Activated CD8-positive, alpha-beta memory T cell treated with anti-CD3 and anti-CD28 coated beads, Interleukin-2, amount 10 ng/mL, durations not matched to agents 7 days and 5 days (primary cell): Measurements from ENCODE around the gene TMEM158. TPM values are rescaled to one million over a fixed set of nuclear protein-coding genes. Genes with fewer than 3 reads are reported as not detected.
A peak's percentile ranks its signal among the peaks of the same experiment; 100 is the strongest.

Experiments
- ATAC-seq: fragments of 150-1000 bp; cut with Tn5 transposase; one replicate; pipeline ENCODE4 v1.10.0; 2021; ENCODE audit warnings: moderate library complexity
- CTCF ChIA-PET: fragments of 350-600 bp; sonication (Branson Sonifier 250); formaldehyde crosslinking; loops from one replicate; lab custom pipeline; 2021; ENCODE audit warnings: antibody characterized with exemption; lab: Charles Lee
- DNase-seq: peaks from one replicate; pipeline ENCODE4 v3.0.0-alpha.2; 2020
- H3K27ac Mint-ChIP-seq: one replicate; pipeline ENCODE4 v1.8.0; 2021; ENCODE audit warnings: mild to moderate bottlenecking, mixed read lengths
- H3K27me3 Mint-ChIP-seq: one replicate; pipeline ENCODE4 v1.8.0; 2021; ENCODE audit warnings: mixed read lengths
- H3K36me3 Mint-ChIP-seq: one replicate; pipeline ENCODE4 v1.8.0; 2021; ENCODE audit warnings: mild to moderate bottlenecking, mixed read lengths
- H3K4me1 Mint-ChIP-seq: one replicate; pipeline ENCODE4 v1.8.0; 2021; ENCODE audit warnings: mixed read lengths
- H3K4me3 Mint-ChIP-seq: one replicate; pipeline ENCODE4 v1.8.0; 2021; ENCODE audit warnings: mild to moderate bottlenecking, moderate library complexity, mixed read lengths
- H3K9me3 Mint-ChIP-seq: one replicate; pipeline ENCODE4 v1.8.0; 2022; ENCODE audit warnings: low read depth, mixed read lengths
- total RNA-seq, 2 experiments: library from RNA; stranded (reverse); gene quantifications; one replicate each; pipeline ENCODE4 v1.2.3, GENCODE V29; 2021

The TMEM158 gene
- total RNA-seq, 2 experiments from 2014 or later: 0.15 to 0.35 TPM

DNA sequence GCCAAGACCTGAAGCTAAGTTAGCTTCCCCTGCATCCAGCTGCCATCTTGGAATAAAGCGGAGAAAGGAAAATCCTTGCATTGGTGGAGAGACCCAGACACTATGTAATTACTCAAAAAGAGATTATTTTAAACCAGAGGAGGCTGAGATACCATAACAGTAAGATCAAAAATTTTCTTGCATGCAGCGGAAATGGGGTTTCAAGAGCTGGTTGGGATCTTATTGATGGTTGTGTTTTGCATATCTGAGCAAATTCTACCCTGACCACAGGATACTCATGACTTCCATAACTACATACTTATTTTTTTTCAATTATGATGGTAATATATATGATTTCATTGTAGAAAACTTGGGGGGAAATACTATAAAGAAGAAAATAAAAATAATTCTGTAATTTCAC is 17.5 kb downstream of the TMEM158 start:
- CTCF ChIA-PET: interaction anchor here (0.6 to 9.1 kb wide), 6 partner anchors 10 to 170 kb away, joined by 3 to 296 read pairs (median 6); no protein-coding TSS in a partner anchor
- peaks cover 44% of the 10 kb centered on the region for H3K27me3 Mint-ChIP-seq
- no peaks in the 10 kb centered on the region for H3K36me3 Mint-ChIP-seq
- no peak overlapping the region for H3K27ac Mint-ChIP-seq
- ATAC-seq (peak; percentile 51), DNase-seq (peak; percentile 50)
- H3K4me1 Mint-ChIP-seq: peaks cover 27% of the 10 kb centered on the region
- no peaks in the 10 kb centered on the region for H3K9me3 Mint-ChIP-seq
- no peak overlapping the region for H3K4me3 Mint-ChIP-seq

DNA sequence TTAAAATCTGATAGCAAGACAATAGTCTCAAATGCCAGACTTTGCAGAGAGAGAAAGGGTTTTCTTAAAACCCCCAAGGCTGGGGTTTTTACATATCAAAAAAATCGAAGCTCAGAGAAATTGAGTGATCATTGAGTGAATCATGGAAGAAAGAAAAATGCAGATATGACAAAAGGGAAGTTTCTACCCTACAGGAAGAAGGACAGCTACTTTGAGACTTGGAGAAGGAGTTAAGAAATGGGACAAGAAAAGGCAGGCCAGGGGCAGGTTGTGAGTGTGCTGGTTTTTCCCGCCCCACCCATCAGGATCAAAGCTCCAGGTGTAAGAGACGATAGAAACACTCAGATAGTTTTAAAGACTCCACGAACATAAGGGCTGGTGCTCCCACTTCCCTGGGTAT is 18.6 kb downstream of the TMEM158 start:
- CTCF ChIA-PET: interaction anchor here (9.1 kb wide), 1 partner anchor 168 kb away, joined by 296 read pairs; no protein-coding TSS in a partner anchor
- H3K4me3 Mint-ChIP-seq: no peak overlapping the region
- no peaks in the 10 kb centered on the region for H3K36me3 Mint-ChIP-seq
- H3K9me3 Mint-ChIP-seq: no peaks in the 10 kb centered on the region
- ATAC-seq (no peak), DNase-seq (no peak)
- no peak overlapping the region for H3K27ac Mint-ChIP-seq
- peaks cover 50% of the 10 kb centered on the region for H3K27me3 Mint-ChIP-seq
- peaks cover 27% of the 10 kb centered on the region for H3K4me1 Mint-ChIP-seq

DNA sequence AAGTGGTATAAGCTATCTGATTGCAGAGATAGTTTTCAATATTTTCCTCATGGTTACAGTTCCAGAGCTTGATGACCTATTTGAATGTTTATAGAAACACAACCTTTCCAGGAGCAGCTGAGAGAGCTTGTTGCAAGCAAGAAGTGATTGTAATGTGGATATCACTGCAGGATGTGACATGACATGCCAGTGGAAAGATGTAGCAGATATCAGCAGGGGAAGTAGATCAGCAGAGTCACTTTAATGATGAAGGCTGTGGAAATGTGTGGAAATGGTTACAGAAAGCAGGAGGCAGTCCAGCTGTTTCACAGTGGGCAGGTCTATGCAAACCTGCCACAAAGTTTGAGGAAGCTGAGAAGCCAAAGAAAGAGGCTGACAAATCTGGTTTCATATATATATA is 21.0 kb downstream of the TMEM158 start:
- CTCF ChIA-PET: interaction anchor here (1.3 to 9.1 kb wide), 2 partner anchors 10 to 166 kb away, joined by 4 to 296 read pairs; no protein-coding TSS in a partner anchor
- Mint-ChIP-seq H3K27ac (no peak overlapping the region), H3K4me3 (no peak overlapping the region), H3K9me3 (no peaks in the 10 kb centered on the region), H3K4me1 (peaks cover 22% of the 10 kb centered on the region), H3K36me3 (no peaks in the 10 kb centered on the region), H3K27me3 (peaks cover 53% of the 10 kb centered on the region)
- ATAC-seq (no peak), DNase-seq (no peak)

DNA sequence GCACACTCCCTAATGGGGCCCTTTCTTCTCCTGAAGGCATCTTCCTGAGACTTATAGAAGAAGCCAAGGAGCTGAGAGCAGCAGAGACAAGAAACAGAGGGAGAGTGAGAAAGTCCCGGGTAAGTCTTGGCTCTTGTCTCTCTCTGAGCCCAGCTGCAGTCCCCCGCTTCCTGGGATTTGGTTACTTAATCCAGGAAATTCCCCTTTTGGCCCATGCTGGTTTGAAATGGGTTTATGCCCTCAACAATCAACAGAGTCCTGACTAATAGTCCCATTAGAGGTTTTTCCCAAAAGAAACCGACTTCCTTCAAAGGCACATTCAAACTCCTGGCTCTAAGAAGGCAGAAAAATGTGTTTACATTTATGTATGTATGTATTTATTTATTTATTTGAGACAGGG is 22.0 kb downstream of the TMEM158 start:
- no peaks in the 10 kb centered on the region for H3K9me3 Mint-ChIP-seq
- no peak overlapping the region for H3K4me3 Mint-ChIP-seq
- H3K4me1 Mint-ChIP-seq: peaks cover 19% of the 10 kb centered on the region
- CTCF ChIA-PET: interaction anchor here (9.1 kb wide), 1 partner anchor 165 kb away, joined by 296 read pairs; no protein-coding TSS in a partner anchor
- peaks cover 55% of the 10 kb centered on the region for H3K27me3 Mint-ChIP-seq
- ATAC-seq (no peak), DNase-seq (no peak)
- no peak overlapping the region for H3K27ac Mint-ChIP-seq
- H3K36me3 Mint-ChIP-seq: no peaks in the 10 kb centered on the region

DNA sequence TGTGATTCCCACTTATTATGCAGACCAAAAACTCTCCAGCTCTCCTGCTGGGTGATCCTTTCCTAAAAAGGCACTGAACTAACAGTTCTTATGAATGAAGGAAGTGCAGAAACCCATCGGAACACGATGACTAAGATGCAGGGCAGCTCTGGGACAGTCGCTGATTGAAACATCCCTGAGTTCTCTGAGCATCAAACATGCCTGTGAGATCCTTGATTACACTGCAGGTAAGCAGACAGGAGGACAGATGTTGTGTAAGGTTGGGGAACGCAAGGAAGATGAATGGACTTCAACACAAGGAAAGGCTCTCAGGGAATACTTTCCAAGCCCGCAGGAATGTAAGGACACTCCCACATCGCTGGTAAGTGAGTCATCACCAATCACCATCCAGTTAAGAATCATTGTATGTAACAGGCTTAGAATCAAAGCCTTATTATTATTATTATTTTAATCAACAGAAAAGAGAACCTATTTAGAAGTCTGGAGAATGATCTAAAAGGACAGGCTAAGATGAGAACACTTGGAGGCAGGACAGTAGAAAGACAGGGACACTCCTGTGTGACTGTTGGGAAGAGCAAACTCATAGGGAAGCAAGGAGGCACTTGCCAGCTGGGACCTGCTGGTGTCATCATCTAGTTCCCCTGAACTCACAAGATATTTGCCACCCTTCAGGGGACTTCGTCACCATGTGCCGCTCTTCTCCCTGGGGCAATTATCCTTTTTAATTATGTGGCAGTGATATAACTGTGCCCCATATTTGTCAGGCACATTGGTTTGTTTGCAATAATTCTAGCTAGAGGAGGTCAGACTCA is 26.0 kb downstream of the TMEM158 start:
- H3K36me3 Mint-ChIP-seq: no peaks in the 10 kb centered on the region
- peaks cover under 1% of the 10 kb centered on the region for H3K4me1 Mint-ChIP-seq
- no peaks in the 10 kb centered on the region for H3K9me3 Mint-ChIP-seq
- ATAC-seq (no peak), DNase-seq (no peak)
- H3K27ac Mint-ChIP-seq: no peak overlapping the region
- H3K27me3 Mint-ChIP-seq: peaks cover 81% of the 10 kb centered on the region
- no peak overlapping the region for H3K4me3 Mint-ChIP-seq
- CTCF ChIA-PET: interaction anchor here (2.6 kb wide), 1 partner anchor 10 kb away, joined by 15 read pairs; no protein-coding TSS in a partner anchor

DNA sequence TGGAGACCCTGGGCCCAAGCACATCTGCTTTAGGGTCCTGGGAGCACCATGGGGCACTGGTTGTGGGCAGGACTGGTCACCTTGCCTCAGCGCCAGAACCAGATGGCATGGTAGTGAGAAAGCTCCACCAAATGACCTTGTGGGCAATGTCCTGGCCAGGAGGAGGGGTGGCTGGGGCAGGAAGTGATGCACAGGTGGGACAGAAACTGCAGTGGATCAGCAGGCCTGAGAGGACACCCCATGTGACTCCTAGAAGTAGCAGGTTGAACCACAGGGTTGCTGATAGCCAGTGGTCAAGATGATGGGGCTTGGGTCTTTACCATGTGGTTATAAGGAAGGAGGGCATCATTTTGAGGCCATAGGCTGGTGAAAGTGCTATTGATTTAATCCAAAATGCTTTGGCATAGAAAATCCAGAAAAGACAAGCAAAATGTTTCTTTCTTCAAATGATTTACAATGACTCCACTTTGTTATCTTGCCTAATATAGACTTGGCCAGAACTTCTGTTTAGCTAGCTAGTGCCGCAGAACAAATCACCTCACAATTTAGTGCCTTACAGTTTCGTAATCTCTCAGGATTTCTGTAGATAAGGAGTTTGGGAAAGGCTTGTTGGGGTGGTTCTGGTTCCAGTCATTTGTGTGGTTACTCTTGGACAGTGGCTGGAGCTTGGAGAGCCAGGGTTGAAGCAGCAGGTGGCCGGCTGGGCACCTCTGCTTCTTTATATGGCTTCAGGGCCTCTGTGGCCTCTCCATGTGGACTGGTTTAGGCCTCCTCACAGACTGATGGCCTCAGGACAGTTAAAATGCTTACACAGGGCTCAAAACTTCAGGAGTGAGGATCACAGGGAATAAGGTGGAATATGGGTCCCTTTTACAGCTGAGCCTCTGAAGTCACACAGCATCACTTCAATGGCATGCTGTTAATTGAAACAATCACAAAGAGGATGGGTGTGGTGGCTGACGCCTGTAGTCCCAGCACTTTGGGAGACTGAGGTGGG is 27.5 kb downstream of the TMEM158 start:
- H3K36me3 Mint-ChIP-seq: no peaks in the 10 kb centered on the region
- H3K4me3 Mint-ChIP-seq: no peak overlapping the region
- no peak overlapping the region for H3K27ac Mint-ChIP-seq
- H3K27me3 Mint-ChIP-seq: peaks cover 73% of the 10 kb centered on the region
- ATAC-seq: no peak
- H3K4me1 Mint-ChIP-seq: no peaks in the 10 kb centered on the region
- no peak for DNase-seq
- H3K9me3 Mint-ChIP-seq: no peaks in the 10 kb centered on the region
- CTCF ChIA-PET: interaction anchor here (1.2 to 2.6 kb wide), 2 partner anchors 10 to 11 kb away, joined by 3 to 15 read pairs; no protein-coding TSS in a partner anchor

DNA sequence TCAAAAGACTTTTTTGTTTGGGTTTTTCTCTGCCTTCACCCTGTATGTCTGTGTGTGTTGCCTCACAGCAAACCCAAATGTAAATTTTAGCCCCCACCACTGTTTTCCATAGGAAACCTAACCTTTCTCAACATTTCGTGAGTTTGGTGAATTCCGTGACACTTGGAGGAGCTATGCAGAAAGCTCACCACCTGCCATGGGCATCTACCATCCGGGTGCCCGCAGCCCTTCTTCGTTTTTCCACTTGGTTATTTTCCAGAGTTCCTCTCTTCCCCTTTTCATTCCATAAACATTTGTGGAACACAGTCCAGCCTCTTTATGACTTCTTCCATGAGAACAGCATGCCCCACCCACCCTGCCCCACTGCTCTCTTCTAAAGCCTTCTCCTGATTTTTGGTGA is 31.3 kb downstream of the TMEM158 start:
- Mint-ChIP-seq H3K9me3 (no peaks in the 10 kb centered on the region), H3K27ac (no peak overlapping the region), H3K4me3 (no peak overlapping the region), H3K4me1 (peaks cover 10% of the 10 kb centered on the region), H3K36me3 (no peaks in the 10 kb centered on the region), H3K27me3 (peaks cover 55% of the 10 kb centered on the region)
- DNase-seq (no peak), ATAC-seq (no peak)
- CTCF ChIA-PET: interaction anchor here (1.0 kb wide), 1 partner anchor 154 kb away, joined by 3 read pairs; no protein-coding TSS in a partner anchor

DNA sequence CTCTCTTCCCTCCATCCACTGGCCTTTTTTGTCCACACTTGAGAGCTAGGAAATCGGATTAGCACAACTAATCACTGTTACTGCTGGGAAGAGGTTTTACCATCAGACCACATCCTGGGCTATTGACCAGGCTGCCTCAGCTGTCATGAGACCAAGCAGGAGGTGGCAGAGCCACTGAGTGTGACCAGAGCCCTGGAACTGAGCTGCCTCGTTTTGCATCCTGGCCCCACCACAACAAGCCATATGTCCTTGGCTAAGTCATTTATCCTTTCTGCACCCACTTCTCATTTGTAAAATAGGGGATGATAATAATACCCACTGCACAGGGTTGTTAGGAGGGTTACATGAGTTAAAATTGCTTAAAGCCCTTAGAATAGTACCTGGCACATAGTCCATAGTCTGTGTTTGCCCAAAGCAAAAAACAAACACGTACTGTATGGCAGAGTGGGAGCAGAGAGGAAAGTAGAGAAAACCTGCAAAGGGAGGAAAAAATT is 34.1 kb downstream of the TMEM158 start:
- ATAC-seq (no peak), DNase-seq (peak; percentile 47)
- CTCF ChIA-PET: interaction anchor here (1.2 kb wide), 1 partner anchor 18 kb away, joined by 6 read pairs; no protein-coding TSS in a partner anchor
- H3K4me3 Mint-ChIP-seq: no peak overlapping the region
- no peak overlapping the region for H3K27ac Mint-ChIP-seq
- H3K36me3 Mint-ChIP-seq: no peaks in the 10 kb centered on the region
- H3K27me3 Mint-ChIP-seq: peaks cover 30% of the 10 kb centered on the region
- H3K4me1 Mint-ChIP-seq: peaks cover 30% of the 10 kb centered on the region
- no peaks in the 10 kb centered on the region for H3K9me3 Mint-ChIP-seq

DNA sequence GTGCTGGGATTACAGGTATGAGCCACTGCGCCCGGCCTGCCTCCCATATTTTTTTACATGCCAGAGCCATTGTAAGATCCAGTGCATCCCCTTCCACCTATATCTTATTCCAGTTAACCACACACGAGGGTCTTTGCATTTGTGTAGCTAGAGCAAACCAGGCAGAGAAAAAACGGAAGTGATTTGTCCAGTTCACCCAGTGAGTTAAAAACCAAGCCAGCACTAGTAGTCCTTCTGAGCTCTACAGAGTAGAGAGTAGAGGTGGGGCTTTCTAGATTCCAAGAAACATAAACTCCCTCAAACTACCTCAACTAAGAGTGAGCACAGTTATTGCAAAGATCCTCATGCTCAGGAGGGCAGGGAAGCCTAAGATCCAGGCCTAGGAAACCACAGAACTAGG is 34.7 kb downstream of the TMEM158 start:
- H3K27ac Mint-ChIP-seq: no peak overlapping the region
- DNase-seq (no peak), ATAC-seq (no peak)
- H3K4me1 Mint-ChIP-seq: peaks cover 35% of the 10 kb centered on the region
- peaks cover 27% of the 10 kb centered on the region for H3K27me3 Mint-ChIP-seq
- no peaks in the 10 kb centered on the region for H3K36me3 Mint-ChIP-seq
- CTCF ChIA-PET: interaction anchor here (1.2 to 1.3 kb wide), 2 partner anchors 19 to 25 kb away, joined by 3 to 6 read pairs; no protein-coding TSS in a partner anchor
- no peaks in the 10 kb centered on the region for H3K9me3 Mint-ChIP-seq
- no peak overlapping the region for H3K4me3 Mint-ChIP-seq

DNA sequence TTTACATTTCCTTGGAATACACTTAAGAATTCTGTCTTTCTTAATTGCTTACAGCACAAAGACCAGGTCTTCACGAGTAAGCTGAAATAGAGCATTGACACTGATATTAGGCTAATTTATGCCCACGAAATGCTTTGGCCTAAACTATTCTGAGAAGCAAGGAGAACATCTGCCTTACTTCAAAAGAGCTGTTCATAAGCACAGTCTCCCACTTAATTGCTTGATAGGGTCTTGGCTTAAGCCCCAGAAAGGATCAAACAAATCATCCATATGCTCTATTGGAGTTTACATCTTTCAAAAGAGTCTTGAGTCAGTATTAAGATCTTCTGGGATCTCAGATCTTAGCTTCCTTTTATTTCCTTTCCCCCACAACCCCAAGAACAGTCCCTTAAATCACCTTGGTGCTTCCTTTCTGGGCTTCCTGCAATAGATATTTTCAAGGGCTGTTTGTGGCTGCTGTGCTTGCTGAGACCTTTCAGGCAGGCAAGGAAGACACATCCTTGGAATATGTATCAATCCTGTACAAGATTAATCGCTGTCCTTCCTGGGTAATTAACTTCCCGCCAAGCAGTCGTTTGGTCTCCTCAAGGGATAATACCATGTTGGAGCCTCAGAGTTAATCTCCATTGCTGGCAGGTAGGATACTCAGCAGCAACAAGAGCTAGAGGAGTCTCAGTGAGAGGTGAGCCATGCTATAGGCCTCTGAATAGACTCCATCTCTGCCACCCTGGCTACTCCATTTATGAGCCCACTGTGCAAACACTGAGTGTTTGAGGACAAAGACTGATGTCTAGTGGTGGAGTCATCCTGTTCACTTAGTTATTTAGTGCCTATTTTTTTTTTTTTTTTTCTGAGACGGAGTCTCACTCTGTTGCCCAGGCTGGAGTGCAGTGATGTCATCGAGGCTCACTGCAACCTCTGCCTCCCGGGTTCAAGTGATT is 37.1 kb downstream of the TMEM158 start:
- Mint-ChIP-seq H3K27ac (no peak overlapping the region), H3K4me3 (no peak overlapping the region), H3K36me3 (no peaks in the 10 kb centered on the region), H3K4me1 (peaks cover 44% of the 10 kb centered on the region), H3K9me3 (no peaks in the 10 kb centered on the region), H3K27me3 (peaks cover 16% of the 10 kb centered on the region)
- DNase-seq: no peak
- CTCF ChIA-PET: interaction anchor here (1.1 to 1.7 kb wide), 3 partner anchors 21 to 147 kb away, joined by 3 to 6 read pairs (median 5); no protein-coding TSS in a partner anchor
- no peak for ATAC-seq

DNA sequence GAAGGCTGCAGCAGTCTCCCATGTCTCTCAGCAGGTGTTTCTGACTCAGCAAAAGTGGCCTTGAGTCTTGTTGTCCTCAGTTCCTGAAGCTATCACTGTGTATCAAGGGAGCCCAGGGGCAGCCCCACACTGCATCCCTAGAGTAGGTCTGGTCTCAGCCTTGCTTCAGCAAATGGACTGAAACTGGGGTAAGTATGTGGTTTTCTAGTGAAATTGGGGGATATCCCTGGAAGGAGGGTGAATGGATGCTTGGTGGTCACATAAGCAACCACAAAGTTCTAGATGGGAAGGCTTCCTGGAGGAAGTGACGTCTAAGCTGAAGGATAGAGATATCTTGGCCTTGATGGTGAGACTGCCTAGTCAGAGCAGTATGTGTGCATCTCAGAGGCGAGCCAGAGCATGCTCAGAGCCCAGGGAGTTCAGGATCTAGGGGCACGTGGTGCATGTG is 38.4 kb downstream of the TMEM158 start:
- ATAC-seq: peak; percentile 66
- peak; percentile 46 for DNase-seq
- CTCF ChIA-PET: interaction anchor here (1.5 kb wide), 1 partner anchor 146 kb away, joined by 3 read pairs; no protein-coding TSS in a partner anchor
- H3K9me3 Mint-ChIP-seq: no peaks in the 10 kb centered on the region
- H3K4me1 Mint-ChIP-seq: peaks cover 47% of the 10 kb centered on the region
- no peaks in the 10 kb centered on the region for H3K36me3 Mint-ChIP-seq
- H3K27ac Mint-ChIP-seq: peak overlapping the region; percentile 39
- peaks cover 16% of the 10 kb centered on the region for H3K27me3 Mint-ChIP-seq
- H3K4me3 Mint-ChIP-seq: no peak overlapping the region

DNA sequence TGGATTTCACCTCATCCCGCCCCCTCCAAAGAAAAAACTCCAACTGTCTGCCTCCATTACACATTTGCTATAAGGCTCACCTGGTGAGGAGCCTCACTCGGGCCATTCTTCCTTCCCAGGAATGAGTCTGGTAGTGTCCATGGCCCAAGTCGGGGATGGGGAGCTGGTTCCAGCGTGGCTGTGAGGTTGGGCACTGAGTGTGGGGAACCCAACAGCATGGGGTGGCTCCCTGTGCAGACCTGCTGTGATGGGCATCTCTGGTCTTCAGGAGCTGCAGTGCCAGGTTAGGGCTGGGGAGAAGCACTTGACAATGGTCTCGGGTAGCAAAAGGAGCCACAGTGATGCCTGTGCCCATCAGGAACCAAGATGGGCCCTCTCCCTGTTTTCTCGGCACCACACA is 39.2 kb downstream of the TMEM158 start:
- Mint-ChIP-seq H3K4me3 (no peak overlapping the region), H3K36me3 (no peaks in the 10 kb centered on the region), H3K27ac (no peak overlapping the region), H3K27me3 (peaks cover 13% of the 10 kb centered on the region), H3K9me3 (no peaks in the 10 kb centered on the region), H3K4me1 (peaks cover 44% of the 10 kb centered on the region)
- CTCF ChIA-PET: no interaction called here
- DNase-seq: no peak
- no peak for ATAC-seq
